Stomach (tissue), 9 donors: ENCODE data around the gene USP17L22. TPM values are rescaled to one million over a fixed set of nuclear protein-coding genes. Genes with fewer than 3 reads are reported as not detected.
A peak's percentile ranks its signal among the peaks of the same experiment; 100 is the strongest.
"Not testable (repeated sequence)": the region's sequence is repeated elsewhere in the genome, so short reads cannot be mapped to it uniquely, and the experiment has no call there.

ENCODE experiments used
- DNase-seq, 2 donors: peaks; one replicate each; pipeline versions ENCODE4 v3.0.0 to v3.0.0-alpha.2; 2013 to 2019
- H3K27ac ChIP-seq, 5 donors: fragments of 200-600 bp in 4 of 5; sonication (generic) in 4 of 5; one replicate each; pipeline ENCODE4 v1.5.1; 2013 to 2019; ENCODE audit warnings: mild to moderate bottlenecking in 1 of 5, moderate library complexity in 1 of 5
- H3K27me3 ChIP-seq, 3 donors: fragments of 200-600 bp; sonication (generic); one replicate each; pipeline ENCODE4 v1.5.1; 2017 to 2019; ENCODE audit warnings: mixed run types in 1 of 3
- H3K36me3 ChIP-seq, 4 donors: fragments of 200-600 bp; sonication (generic); 1 replicate in 3 of 4; 2 replicates in 1 of 4; pipeline ENCODE4 v1.5.1; 2016 to 2019
- H3K4me1 ChIP-seq, 4 donors: fragments of 200-600 bp; sonication (generic); one replicate each; pipeline ENCODE4 v1.5.1; 2016 to 2019
- H3K4me3 ChIP-seq, 4 donors: fragments of 200-600 bp; sonication (generic) in 3 of 4; one replicate each; pipeline ENCODE4 v1.5.1; 2016 to 2019; ENCODE audit warnings: mild to moderate bottlenecking in 1 of 4
- H3K9me3 ChIP-seq, 4 donors: fragments of 200-600 bp; sonication (generic); one replicate each; pipeline ENCODE4 v1.5.1; 2016 to 2019
- WGBS, 5 donors: extraction: QIAGEN DNeasy Blood & Tissue Kit in 3 of 5; methylation state at CpG; one replicate each; pipeline versions ENCODE4 v1.1.5 to v1.1.7; 2013 to 2018; 5-methylcytosine and 5-hydroxymethylcytosine counted together
- intact Hi-C: fragments of 100-400 bp; cut with DNase I; formaldehyde crosslinking; loops from one replicate; pipeline ENCODE4 v1.15.1; 2023; ENCODE audit warnings: low total_unique reads
- polyA plus RNA-seq, 3 donors: library from polyadenylated mRNA; stranded (reverse); fragments of 200-250 nt; gene quantifications; one replicate each; pipeline ENCODE4 v1.2.3, GENCODE V29; 2013
- total RNA-seq, 5 donors: library from RNA; depleted of rRNA; stranded (reverse); fragments of >200 nt; gene quantifications; one replicate each; pipeline versions ENCODE4 v1.1.0 to v1.2.3, GENCODE V29; 2014 to 2016
- donor health status: healthy with polysubstance abuse.
- donor health status: Bipolar disorder and iron deficiency.
- donor health status: healthy.

Gene USP17L22
- total and polyA plus RNA-seq, 8 donors: not detected

DNA sequence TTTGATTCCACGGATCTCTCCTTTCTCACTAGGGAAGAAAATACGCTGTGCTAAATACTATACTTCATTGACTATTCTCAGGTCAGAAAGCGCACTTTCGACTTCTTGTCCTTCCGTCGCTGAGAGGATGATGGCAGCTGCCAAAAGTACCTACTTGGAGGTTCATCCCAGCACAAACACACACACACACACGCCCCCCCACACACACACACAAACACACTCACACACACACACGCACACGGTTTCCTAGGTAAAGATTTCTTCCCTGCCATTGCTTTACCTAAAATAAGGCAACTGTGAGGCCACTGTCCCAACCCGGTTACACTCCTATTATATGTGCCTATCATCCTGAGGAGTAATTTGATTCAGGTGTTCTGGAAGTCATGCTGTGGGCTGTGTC, 4.3 kb downstream of the USP17L22 start:
- H3K27me3 ChIP-seq, H3K4me3 ChIP-seq, intact Hi-C loops, H3K4me1 ChIP-seq, H3K27ac ChIP-seq, H3K9me3 ChIP-seq, H3K36me3 ChIP-seq: not testable (repeated sequence)
- WGBS, 5 donors: 83 to 87% (median 86%) methylated on average over 4 to 8 of the region's 10 CpGs
- DNase-seq: peak in 1 of 2 donors; percentile 65

Other genes starting within 250 kb of the USP17L22 start
- not detected for gene FAM90A26, start 97.2 kb upstream of the USP17L22 start, total RNA-seq
- gene FAM90A26, start 97.2 kb upstream of the USP17L22 start, polyA plus RNA-seq: not detected
- gene USP17L10, start 57.0 kb upstream of the USP17L22 start, total RNA-seq: not detected
- gene USP17L10, start 57.0 kb upstream of the USP17L22 start, polyA plus RNA-seq: not detected
- not detected for gene USP17L11, start 52.2 kb upstream of the USP17L22 start, total RNA-seq
- not detected for gene USP17L11, start 52.2 kb upstream of the USP17L22 start, polyA plus RNA-seq
- not detected for gene USP17L12, start 47.5 kb upstream of the USP17L22 start, total RNA-seq
- not detected for gene USP17L12, start 47.5 kb upstream of the USP17L22 start, polyA plus RNA-seq
- not detected for gene USP17L13, start 42.7 kb upstream of the USP17L22 start, total RNA-seq
- gene USP17L13, start 42.7 kb upstream of the USP17L22 start, polyA plus RNA-seq: not detected
- not detected for gene USP17L15, start 33.2 kb upstream of the USP17L22 start, total RNA-seq
- not detected for gene USP17L15, start 33.2 kb upstream of the USP17L22 start, polyA plus RNA-seq
- gene USP17L17, start 23.7 kb upstream of the USP17L22 start, total RNA-seq: not detected
- not detected for gene USP17L17, start 23.7 kb upstream of the USP17L22 start, polyA plus RNA-seq
- not detected for gene USP17L18, start 19.0 kb upstream of the USP17L22 start, total RNA-seq
- not detected for gene USP17L18, start 19.0 kb upstream of the USP17L22 start, polyA plus RNA-seq
- not detected for gene USP17L19, start 14.2 kb upstream of the USP17L22 start, total RNA-seq
- gene USP17L19, start 14.2 kb upstream of the USP17L22 start, polyA plus RNA-seq: not detected
- not detected for gene USP17L20, start 9.5 kb upstream of the USP17L22 start, total RNA-seq
- gene USP17L20, start 9.5 kb upstream of the USP17L22 start, polyA plus RNA-seq: not detected
- not detected for gene USP17L21, start 4.7 kb upstream of the USP17L22 start, total RNA-seq
- gene USP17L21, start 4.7 kb upstream of the USP17L22 start, polyA plus RNA-seq: not detected
- gene USP17L24, start 57.5 kb downstream of the USP17L22 start, total RNA-seq: not detected
- not detected for gene USP17L24, start 57.5 kb downstream of the USP17L22 start, polyA plus RNA-seq
- gene USP17L25, start 62.3 kb downstream of the USP17L22 start, total RNA-seq: not detected
- not detected for gene USP17L25, start 62.3 kb downstream of the USP17L22 start, polyA plus RNA-seq
- gene USP17L26, start 67.0 kb downstream of the USP17L22 start, total RNA-seq: not detected
- not detected for gene USP17L26, start 67.0 kb downstream of the USP17L22 start, polyA plus RNA-seq
- gene USP17L5, start 71.8 kb downstream of the USP17L22 start, total RNA-seq: not detected
- gene USP17L5, start 71.8 kb downstream of the USP17L22 start, polyA plus RNA-seq: not detected
- not detected for gene USP17L27, start 76.5 kb downstream of the USP17L22 start, total RNA-seq
- gene USP17L27, start 76.5 kb downstream of the USP17L22 start, polyA plus RNA-seq: not detected
- not detected for gene USP17L28, start 81.3 kb downstream of the USP17L22 start, total RNA-seq
- not detected for gene USP17L28, start 81.3 kb downstream of the USP17L22 start, polyA plus RNA-seq
- gene USP17L29, start 86.0 kb downstream of the USP17L22 start, total RNA-seq: not detected
- not detected for gene USP17L29, start 86.0 kb downstream of the USP17L22 start, polyA plus RNA-seq
- not detected for gene USP17L30, start 95.5 kb downstream of the USP17L22 start, total RNA-seq
- gene USP17L30, start 95.5 kb downstream of the USP17L22 start, polyA plus RNA-seq: not detected
- gene DEFB131A, start 176.8 kb downstream of the USP17L22 start, total RNA-seq: not detected
- not detected for gene DEFB131A, start 176.8 kb downstream of the USP17L22 start, polyA plus RNA-seq